ENCODE measurements around the gene C17orf67.

DNA sequence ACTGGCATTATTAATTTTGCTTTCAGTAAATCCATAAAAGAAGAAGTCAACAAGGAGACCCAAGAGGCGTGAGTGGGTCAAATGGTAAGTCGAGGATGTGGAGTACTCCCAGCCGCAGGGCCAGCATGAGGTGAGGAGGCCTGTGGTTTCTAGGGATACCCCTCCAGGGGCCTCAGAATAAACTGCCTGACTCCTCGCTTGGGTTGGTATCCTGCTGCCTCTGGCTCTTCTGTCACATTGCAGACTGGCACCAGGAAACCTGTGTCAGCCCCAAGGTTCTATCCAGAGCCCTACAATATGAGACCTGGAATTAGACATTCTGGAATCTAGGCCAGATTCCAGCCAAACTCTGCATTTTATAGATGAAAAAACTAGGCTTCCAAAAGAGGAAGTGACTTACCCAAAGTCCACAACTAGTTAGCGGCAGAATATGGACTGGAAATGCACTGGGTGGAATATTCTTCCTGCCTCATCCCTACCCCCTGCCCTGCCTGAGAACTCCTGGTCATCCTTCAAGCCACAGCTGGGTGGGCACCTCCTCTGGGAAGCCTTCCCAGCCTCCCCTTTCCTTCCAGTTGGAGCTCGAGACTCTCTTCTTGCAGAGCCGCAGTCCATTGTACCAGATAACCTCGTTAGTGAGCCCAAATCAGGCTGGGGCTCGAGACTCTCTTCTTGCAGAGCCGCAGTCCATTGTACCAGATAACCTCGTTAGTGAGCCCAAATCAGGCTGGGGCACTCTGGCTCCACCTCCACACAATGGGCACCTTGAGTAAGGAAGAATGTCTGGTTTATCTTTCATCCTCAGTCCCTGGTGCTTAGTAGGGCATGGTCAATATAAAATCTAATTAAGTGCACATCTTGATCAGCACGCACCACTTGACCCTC lies 22.6 kb downstream of the C17orf67 start:
- TF ChIP-seq, protein P1, sequence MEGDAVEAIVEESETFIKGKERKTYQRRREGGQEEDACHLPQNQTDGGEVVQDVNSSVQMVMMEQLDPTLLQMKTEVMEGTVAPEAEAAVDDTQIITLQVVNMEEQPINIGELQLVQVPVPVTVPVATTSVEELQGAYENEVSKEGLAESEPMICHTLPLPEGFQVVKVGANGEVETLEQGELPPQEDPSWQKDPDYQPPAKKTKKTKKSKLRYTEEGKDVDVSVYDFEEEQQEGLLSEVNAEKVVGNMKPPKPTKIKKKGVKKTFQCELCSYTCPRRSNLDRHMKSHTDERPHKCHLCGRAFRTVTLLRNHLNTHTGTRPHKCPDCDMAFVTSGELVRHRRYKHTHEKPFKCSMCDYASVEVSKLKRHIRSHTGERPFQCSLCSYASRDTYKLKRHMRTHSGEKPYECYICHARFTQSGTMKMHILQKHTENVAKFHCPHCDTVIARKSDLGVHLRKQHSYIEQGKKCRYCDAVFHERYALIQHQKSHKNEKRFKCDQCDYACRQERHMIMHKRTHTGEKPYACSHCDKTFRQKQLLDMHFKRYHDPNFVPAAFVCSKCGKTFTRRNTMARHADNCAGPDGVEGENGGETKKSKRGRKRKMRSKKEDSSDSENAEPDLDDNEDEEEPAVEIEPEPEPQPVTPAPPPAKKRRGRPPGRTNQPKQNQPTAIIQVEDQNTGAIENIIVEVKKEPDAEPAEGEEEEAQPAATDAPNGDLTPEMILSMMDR (IDR thresholded peaks at IDR 0.05) = no peak
- TF ChIP-seq POLR2A (IDR thresholded peaks at IDR 0.05) = no peak
